Body of pancreas (tissue), 4 donors: Measurements from ENCODE around the gene WDR93. TPM values are rescaled to one million over a fixed set of nuclear protein-coding genes. Genes with fewer than 3 reads are reported as not detected.

Source experiments
- ATAC-seq: fragments of 150-250 bp; one replicate; pipeline ENCODE4 v1.9.1; 2016
- DNase-seq, 4 donors: peaks; one replicate each; pipeline ENCODE4 v3.0.0-alpha.2; 2019
- H3K27ac ChIP-seq, 4 donors: fragments of 200-600 bp; sonication (generic); 1 replicate in 3 of 4; 2 replicates in 1 of 4; pipeline versions ENCODE4 v1.5.1 to v1.6.1; 2016 to 2019; ENCODE audit warnings: mild to moderate bottlenecking in 1 of 4, mixed read lengths in 1 of 4, moderate library complexity in 1 of 4
- H3K27me3 ChIP-seq, 2 donors: fragments of 200-600 bp; sonication (generic); one replicate each; pipeline ENCODE4 v1.6.0; 2016; ENCODE audit warnings: mild to moderate bottlenecking in 1 of 2
- H3K36me3 ChIP-seq, 2 donors: fragments of 200-600 bp; sonication (generic); replicated peaks in 1 of 2; 2 replicates each; pipeline ENCODE4 v1.5.1; 2016; ENCODE audit warnings: low read depth in 2 of 2; ENCODE audit not compliant: insufficient read depth in 1 of 2
- H3K4me1 ChIP-seq: fragments of 200-600 bp; sonication (generic); one replicate; pipeline ENCODE4 v1.6.0; 2016
- H3K4me3 ChIP-seq, 2 donors: fragments of 200-600 bp; sonication (generic); 1 replicate in 1 of 2; 2 replicates in 1 of 2; pipeline ENCODE4 v1.5.1; 2016 to 2019
- H3K9me3 ChIP-seq, 3 donors: fragments of 200-600 bp; sonication (generic); 1 replicate in 2 of 3; 2 replicates in 1 of 3; pipeline ENCODE4 v1.5.1; 2016
- CTCF ChIP-seq, 7 experiments: fragments of 450-650 bp in 4 of 7; fragments of 200-600 bp in 3 of 7; sonication (generic) in 3 of 7; IDR thresholded peaks; one replicate each; pipeline ENCODE4 v1.5.1; 2016 to 2019; ENCODE audit warnings: antibody characterized with exemption in 7 of 7
- POLR2A ChIP-seq, 3 donors: fragments of 450-650 bp; IDR thresholded peaks; one replicate each; pipeline ENCODE4 v1.6.1; 2016; ENCODE audit warnings: antibody characterized with exemption in 3 of 3, mild to moderate bottlenecking in 2 of 3
- WGBS, 2 donors: methylation state at CpG; one replicate each; pipeline ENCODE4 v1.1.5; 2017; 5-methylcytosine and 5-hydroxymethylcytosine counted together
- intact Hi-C: fragments of 100-400 bp; cut with DNase I; formaldehyde crosslinking; loops from one replicate; pipeline ENCODE4 v1.15.1; 2023
- total RNA-seq, 2 donors: library from RNA; depleted of rRNA; stranded (reverse); fragments of >200 nt; gene quantifications; one replicate each; pipeline ENCODE4 v1.1.0, GENCODE V29; 2016

Gene WDR93
- total RNA-seq, 2 donors from 2014 or later: 0.66 TPM; not detected in 1

- peak in 1 of 4 donors; percentile 37 for DNase-seq
- intact Hi-C loops: no loop called here
- TF ChIP-seq POLR2A (IDR thresholded peaks at IDR 0.05): no peak
- TF ChIP-seq CTCF (IDR thresholded peaks at IDR 0.05): no peak
- H3K27me3 ChIP-seq: no peaks in the 10 kb centered on the region
- H3K27ac ChIP-seq: no peak within 1 kb of the TSS
- 3 to 10% methylated on average over 24 to 72 of the region's 87 CpGs for WGBS, 2 donors
- H3K9me3 ChIP-seq: no peaks in the 10 kb centered on the region
- peak within 1 kb of the TSS in 1 of 2 donors; percentile 4 for H3K4me3 ChIP-seq
- ATAC-seq: peak; percentile 69
- peaks cover 12% of the 10 kb centered on the region for H3K4me1 ChIP-seq
- H3K36me3 ChIP-seq: no peaks in the 10 kb centered on the region
These were observed 35.5 kb upstream of the WDR93 start, which contains the start of gene KIF7 for GRCh38 chr15:89654847-89655805. TSS of gene KIF7 (minus strand) at chr15:89655467. CDS start at chr15:89652930, 2,537 bp downstream.

GRCh38 chr15:89656116-89656815 lies 34.3 kb upstream of the WDR93 start:
- DNase-seq (no peak), ATAC-seq (no peak)
- 78 to 86% methylated on average over 7 of the region's 7 CpGs for WGBS, 2 donors
- Histone ChIP-seq H3K4me3 (no peak overlapping the region), H3K9me3 (no peaks in the 10 kb centered on the region), H3K4me1 (peaks cover 12% of the 10 kb centered on the region), H3K27me3 (no peaks in the 10 kb centered on the region), H3K36me3 (no peaks in the 10 kb centered on the region), H3K27ac (no peak overlapping the region)
- no peak for TF ChIP-seq POLR2A (IDR thresholded peaks at IDR 0.05)
- TF ChIP-seq CTCF (IDR thresholded peaks at IDR 0.05): no peak
- intact Hi-C loops: no loop called here

- no peaks in the 10 kb centered on the region for H3K27me3 ChIP-seq
- H3K4me1 ChIP-seq: peaks cover 13% of the 10 kb centered on the region
- ATAC-seq (no peak), DNase-seq (no peak)
- no peak overlapping the region for H3K4me3 ChIP-seq
- no peak overlapping the region for H3K27ac ChIP-seq
- no peak for TF ChIP-seq CTCF (IDR thresholded peaks at IDR 0.05)
- no peak for TF ChIP-seq POLR2A (IDR thresholded peaks at IDR 0.05)
- intact Hi-C loops: no loop called here
- no peaks in the 10 kb centered on the region for H3K9me3 ChIP-seq
- 72 to 77% methylated on average over 5 of the region's 5 CpGs for WGBS, 2 donors
- no peaks in the 10 kb centered on the region for H3K36me3 ChIP-seq
These were observed 32.9 kb upstream of the WDR93 start for GRCh38 chr15:89657686-89658200.

- peaks cover 18% of the 10 kb centered on the region for H3K4me1 ChIP-seq
- TF ChIP-seq CTCF (IDR thresholded peaks at IDR 0.05) (no peak), POLR2A (IDR thresholded peaks at IDR 0.05) (no peak)
These were observed 31.3 kb upstream of the WDR93 start for GRCh38 chr15:89659295-89659694.

More at GRCh38 chr15:89659295-89659694, 31.3 kb upstream of the WDR93 start:
- Histone ChIP-seq H3K27ac (no peak overlapping the region), H3K9me3 (no peaks in the 10 kb centered on the region), H3K36me3 (no peaks in the 10 kb centered on the region), H3K27me3 (no peaks in the 10 kb centered on the region), H3K4me3 (no peak overlapping the region)
- 89 to 90% methylated on average over 2 of the region's 2 CpGs for WGBS, 2 donors
- intact Hi-C loops: no loop called here
- DNase-seq (no peak), ATAC-seq (no peak)
